Stimulated activated CD4-positive, alpha-beta T cell treated with anti-CD3 and anti-CD28 coated beads, Interleukin-15, amount 100 ng/mL, for 24 hours (primary cell): ENCODE data around the gene PSD2.

Experiments
- DNase-seq: peaks from one replicate; pipeline ENCODE4 v3.0.0-alpha.2; 2020

The PSD2 gene

DNA sequence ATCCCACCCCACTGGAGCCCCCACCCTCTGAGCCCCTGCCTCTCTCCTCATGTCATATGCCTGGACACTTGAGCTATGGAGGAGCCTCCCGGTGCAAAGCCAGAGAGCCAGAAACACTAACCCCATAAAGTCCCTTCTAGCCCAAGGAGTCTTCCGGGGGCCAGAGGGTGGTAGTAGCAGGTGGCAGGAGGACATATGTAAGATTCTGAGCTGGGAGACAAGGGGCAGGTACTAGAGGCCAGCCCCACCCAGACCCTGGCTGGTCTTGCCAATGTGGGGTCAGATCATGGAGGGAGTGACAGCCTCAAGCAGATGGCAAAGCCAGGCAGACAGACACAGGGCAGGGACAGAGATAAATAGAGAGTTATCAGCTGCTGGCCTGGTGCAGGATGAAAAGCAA is 63.4 kb downstream of the PSD2 start:
- DNase-seq, result no peak

- no peak for DNase-seq
Measured at GRCh38 chr5:139861021-139861888, 65.6 kb downstream of the PSD2 start.

DNA sequence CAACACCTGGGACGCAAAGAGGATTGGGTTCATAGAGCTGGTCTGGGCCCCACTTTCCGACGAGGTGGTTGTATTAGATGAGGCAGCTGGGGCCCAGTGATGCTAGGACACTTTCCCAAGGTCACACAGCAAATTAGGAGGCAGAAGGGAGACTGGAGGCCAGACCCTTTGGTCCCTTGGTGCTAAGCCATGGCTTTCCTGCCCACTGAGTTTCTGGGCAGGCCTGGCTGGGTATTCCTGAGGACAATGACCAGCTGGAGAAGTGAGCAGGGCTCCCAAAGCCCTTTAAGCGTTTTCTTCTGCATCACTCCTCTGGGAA is 66.2 kb downstream of the PSD2 start:
- DNase-seq, result no peak

DNA sequence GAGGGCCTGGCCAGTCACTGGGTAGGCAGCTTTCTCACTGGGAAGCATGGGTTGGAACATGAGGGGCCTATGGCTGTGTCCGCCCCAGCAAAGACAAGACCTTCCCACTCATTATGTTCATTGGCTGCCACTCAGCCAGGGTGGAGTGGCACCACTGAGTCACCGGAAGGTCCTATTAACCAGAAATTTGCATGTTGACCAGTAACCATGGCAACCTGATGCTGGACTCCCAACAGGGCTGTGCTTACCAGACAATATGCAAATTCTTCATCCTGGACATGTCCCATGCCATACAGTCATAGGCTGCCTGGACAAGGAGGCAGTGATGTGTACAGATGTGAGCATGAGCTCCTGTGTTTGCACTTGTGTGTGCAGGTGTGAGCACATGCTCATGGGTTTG is 66.7 kb downstream of the PSD2 start:
- no peak for DNase-seq

DNA sequence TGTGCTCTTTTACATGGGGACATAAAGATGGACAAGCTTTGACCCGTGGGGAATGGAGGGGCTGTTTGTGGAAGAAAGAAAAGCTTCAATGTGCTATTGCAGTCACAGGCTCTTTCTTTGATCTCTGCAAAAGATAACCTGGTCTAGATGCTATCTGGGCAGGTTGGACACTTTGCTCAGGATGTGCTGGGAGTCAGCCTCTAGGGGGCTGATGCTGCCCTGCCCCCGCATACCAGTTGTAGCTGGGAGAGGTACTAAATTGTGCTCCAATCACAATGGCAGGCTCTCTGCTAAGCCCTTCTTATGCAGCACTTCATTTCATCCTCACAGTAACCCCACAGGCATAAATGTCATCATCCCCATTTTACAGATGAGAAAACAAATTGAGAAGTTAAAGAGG is 67.2 kb downstream of the PSD2 start:
- DNase-seq, result no peak

- no peak for DNase-seq
Measured at GRCh38 chr5:139863361-139863760, 67.8 kb downstream of the PSD2 start.

DNA sequence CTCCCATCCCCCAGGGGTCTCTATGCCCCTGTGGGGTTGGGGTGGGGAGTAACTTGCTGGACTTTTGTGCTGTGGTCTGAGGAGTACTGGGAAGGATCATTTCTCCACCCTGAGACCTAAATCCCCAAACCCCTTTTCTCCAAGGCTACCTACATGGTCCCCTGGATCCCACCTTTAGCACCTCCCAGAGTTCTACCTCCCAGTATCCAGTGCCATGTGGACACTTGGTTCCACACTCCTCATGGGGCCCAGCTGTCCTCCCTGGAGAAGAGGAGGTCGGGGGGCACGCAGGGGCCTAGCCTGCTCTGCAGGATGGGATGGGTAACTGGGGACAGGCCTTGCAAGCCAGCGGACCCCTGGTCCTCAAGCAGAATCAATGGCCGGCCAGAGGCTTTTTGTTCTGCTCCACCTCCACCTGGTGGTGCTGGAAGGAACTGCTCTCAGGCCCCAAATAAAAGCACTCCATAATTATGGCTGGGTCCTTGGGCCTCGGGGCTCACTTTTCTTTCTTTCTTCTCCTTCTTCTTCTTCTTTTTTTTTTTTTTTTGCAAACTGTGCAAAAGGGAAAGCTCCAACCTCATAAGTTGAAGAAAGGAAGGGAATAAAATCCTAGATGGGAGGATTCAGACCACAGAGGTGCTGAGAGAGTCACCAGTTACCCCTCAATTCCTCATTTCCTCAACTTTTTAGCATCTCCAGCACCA is 68.4 kb downstream of the PSD2 start:
- DNase-seq, result peak; percentile 69

DNA sequence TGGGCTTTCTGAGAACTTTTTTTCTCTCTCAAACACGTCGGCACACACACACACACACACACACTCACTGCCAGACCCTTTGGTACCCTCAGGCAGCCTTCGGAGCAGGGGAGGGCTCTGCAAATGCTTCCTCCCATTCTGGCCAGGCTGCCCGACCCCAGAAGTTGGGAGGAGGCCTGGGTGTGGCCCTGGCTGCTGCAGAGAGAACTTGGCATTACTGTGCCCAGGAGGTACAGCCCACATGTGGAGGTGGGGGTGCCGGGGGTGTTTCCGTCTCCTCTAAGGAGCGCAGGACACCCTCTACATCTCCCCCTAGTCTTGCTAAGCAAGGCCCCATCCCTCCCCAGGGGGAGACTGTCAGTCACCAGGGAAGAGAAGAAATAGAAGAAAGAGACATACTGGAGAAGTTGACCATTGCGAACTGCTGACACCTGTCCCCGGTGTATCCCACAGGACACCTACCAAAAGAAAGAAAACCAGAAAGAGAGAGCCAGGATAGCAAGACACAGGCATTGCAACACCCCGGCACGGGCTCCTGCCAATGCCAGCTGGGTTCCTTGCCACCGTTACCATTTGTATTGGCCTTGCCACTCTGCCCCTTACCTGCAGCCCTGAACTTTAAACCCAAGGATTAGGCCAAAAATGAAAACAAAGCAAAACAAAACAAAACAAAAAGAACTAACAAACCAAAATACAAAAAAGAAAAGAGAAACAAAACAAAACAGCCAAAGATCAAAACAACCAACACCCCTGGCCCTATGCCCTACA is 69.3 kb downstream of the PSD2 start:
- DNase-seq, result no peak

DNA sequence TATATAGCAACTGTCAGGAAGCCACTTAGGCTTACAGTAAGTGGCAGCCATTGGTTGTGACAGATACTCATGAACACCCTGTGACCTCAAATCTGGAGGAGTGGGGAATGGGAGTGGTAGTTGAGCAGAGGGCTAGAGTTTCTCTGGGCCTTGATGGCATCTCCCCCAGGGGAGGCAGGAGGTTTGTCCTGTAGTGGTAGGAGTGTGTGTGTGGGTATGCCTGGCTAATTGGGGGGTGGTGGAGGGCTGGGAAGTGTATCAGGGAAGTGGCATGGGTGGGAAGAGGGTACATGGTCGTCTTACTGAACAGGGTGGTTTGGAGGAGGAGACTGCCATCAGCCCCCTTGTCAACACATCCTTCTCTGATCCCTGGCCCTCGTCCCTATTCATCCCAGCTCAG is 71.5 kb downstream of the PSD2 start:
- no peak for DNase-seq

- no peak for DNase-seq
Measured at GRCh38 chr5:139867581-139867980, 72.0 kb downstream of the PSD2 start.

DNA sequence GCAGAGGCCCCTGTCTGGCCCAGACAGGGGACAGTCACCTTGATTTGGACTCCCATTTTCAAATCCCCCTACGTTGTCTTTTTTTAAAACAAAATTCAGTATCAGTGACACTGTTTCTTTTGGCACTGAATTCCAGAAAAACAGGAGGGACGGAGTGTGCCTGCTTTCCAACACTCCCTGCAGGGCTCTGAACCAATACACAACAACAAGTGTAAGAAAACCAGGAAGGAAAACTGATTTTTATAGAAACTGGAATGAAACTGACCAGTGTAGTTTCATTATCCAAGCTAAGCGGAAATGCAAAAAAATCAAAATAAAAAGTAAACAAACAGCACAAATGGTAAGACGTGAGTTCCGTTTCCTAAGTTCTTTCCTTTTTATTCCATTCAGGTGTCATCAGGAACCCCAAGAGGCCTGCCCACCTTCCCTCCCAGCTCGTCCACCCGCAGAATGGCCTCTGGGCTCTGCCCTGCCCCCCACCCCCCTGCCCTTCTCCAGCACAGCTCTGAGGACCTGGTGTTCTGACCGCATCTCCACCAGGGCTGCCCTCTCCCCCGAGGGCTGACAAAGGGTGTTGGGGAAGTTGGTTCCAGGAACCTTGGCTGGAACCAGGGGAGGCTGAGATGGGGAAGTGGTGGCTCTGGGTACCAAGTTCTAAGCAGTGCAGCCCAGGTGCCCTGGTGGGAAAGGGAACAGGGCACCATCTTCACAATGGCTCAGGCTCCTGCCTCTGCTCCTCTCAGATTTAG is 73.6 kb downstream of the PSD2 start:
- DNase-seq, result no peak

- no peak for DNase-seq
Measured at GRCh38 chr5:139870677-139871076, 75.1 kb downstream of the PSD2 start.

DNA sequence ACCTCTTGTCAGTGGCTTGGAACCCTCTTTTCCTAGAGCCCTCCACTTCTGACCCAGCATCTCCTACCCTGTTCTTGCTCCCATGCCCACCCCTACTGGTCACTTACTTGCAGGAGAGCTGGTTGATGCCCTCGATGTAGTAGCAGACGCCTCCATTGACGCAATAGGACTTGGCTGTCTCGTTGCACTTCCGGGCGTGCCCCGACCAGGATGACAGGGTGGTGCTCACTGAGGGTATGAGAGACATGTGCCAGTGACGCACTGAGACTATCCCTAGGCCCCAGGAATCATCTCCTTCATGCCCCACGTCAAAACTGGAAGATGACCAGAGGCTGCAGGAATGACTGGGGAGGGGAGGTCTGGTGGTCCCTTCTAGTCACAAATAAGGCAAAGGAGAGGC is 76.0 kb downstream of the PSD2 start:
- no peak for DNase-seq

- no peak for DNase-seq
Measured at GRCh38 chr5:139872052-139872766, 76.6 kb downstream of the PSD2 start.

GRCh38 chr5:139872851-139873794 is 77.5 kb downstream of the PSD2 start:
- DNase-seq, result no peak

GRCh38 chr5:139875957-139876356 is 80.3 kb downstream of the PSD2 start:
- DNase-seq, result no peak

DNA sequence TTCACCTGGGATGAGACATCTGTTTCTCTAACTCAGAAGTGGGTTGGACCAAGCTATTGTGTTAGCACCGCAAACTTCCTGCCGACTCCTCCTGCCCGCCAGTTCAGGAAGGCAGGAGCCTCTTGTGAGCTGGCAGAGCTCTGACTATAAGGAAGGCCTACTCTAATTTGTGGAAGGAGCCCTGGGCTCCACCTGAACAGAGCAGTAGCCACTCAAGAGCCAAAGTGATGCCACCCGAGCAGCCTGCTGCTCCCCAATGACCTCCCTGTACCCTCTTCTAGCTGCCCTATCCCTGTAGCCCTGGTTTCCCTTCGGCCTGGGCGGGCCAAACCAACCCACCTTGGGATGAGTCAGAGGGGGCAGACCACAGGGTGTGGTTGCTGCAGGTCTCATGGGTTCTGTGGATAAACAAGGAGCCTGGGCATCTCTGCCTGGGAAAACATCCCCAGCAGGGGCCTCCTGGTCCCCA is 81.6 kb downstream of the PSD2 start:
- DNase-seq, result peak; percentile 8

- DNase-seq, result no peak
Measured at GRCh38 chr5:139878093-139878492, 82.5 kb downstream of the PSD2 start.

- DNase-seq, result no peak
Measured at GRCh38 chr5:139880416-139881142, 85.0 kb downstream of the PSD2 start.

GRCh38 chr5:139881143-139881733 is 85.6 kb downstream of the PSD2 start:
- DNase-seq, result no peak
